ENCODE measurements around the gene UGT3A2. TPM values are rescaled to one million over a fixed set of nuclear protein-coding genes. Genes with fewer than 3 reads are reported as not detected.

UGT3A2 gene, protein sequence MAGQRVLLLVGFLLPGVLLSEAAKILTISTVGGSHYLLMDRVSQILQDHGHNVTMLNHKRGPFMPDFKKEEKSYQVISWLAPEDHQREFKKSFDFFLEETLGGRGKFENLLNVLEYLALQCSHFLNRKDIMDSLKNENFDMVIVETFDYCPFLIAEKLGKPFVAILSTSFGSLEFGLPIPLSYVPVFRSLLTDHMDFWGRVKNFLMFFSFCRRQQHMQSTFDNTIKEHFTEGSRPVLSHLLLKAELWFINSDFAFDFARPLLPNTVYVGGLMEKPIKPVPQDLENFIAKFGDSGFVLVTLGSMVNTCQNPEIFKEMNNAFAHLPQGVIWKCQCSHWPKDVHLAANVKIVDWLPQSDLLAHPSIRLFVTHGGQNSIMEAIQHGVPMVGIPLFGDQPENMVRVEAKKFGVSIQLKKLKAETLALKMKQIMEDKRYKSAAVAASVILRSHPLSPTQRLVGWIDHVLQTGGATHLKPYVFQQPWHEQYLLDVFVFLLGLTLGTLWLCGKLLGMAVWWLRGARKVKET
- total RNA-seq = 0.64 and 0.79 TPM in 2 replicates
- long read RNA-seq, partial matches to known transcripts = 1 of 4 reads
- long read RNA-seq, other reads (novel, unspliced or antisense) = 0 of 4 reads

DNA sequence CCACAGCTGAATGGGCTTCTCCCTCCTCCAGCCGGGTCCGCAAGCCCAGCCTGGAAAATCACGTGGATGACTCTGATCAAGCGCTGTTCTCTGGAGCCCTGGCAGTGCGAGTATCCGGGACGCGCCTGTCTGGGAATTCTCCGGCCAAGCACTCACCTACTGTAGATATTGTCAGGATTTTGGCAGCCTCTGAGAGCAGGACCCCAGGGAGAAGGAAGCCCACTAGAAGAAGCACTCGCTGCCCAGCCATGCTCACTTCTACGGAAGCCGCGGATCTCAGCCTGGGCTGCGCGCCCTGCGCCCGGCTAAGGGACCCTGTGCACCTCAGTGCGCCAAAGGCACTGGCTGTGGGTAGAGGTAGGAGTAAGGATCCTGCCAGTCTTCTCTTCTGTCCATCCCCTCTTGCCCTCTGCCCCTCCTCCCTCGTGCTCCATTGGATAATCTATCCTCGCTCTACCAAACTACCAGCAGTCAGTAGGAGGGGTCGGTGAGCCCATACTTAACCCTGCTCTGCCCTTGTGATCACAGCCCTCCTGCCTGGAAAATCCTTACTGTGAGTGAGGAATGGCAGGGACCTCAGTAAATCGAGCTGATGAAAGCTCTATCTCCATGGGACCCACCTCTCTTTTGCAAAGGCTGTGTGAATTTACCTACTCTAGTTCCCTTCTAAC lies at the start of gene UGT3A2:
Gene UGT3A2, minus strand, starts transcription at position 343 of the 671 bp plus-strand sequence. Its CDS starts 93 bp downstream, at position 250.
- Mint-ChIP-seq H3K36me3 (ENCODE audit: low read depth) (no peaks in the 10 kb centered on the region), H3K27ac (ENCODE audit: unreplicated experiment) (no peak within 1 kb of the TSS), H3K4me3 (peak within 1 kb of the TSS; percentile 73), H3K9me3 (no peaks in the 10 kb centered on the region), H3K4me1 (peaks cover 11% of the 10 kb centered on the region), H3K27me3 (ENCODE audit: low read depth) (peaks cover 59% of the 10 kb centered on the region)
- DNase-seq (ENCODE audit: low read depth, low spot score) = peak; percentile 12
- TF ChIP-seq, protein P1, sequence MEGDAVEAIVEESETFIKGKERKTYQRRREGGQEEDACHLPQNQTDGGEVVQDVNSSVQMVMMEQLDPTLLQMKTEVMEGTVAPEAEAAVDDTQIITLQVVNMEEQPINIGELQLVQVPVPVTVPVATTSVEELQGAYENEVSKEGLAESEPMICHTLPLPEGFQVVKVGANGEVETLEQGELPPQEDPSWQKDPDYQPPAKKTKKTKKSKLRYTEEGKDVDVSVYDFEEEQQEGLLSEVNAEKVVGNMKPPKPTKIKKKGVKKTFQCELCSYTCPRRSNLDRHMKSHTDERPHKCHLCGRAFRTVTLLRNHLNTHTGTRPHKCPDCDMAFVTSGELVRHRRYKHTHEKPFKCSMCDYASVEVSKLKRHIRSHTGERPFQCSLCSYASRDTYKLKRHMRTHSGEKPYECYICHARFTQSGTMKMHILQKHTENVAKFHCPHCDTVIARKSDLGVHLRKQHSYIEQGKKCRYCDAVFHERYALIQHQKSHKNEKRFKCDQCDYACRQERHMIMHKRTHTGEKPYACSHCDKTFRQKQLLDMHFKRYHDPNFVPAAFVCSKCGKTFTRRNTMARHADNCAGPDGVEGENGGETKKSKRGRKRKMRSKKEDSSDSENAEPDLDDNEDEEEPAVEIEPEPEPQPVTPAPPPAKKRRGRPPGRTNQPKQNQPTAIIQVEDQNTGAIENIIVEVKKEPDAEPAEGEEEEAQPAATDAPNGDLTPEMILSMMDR (conservative IDR thresholded peaks at IDR 0.05) = no peak

DNA sequence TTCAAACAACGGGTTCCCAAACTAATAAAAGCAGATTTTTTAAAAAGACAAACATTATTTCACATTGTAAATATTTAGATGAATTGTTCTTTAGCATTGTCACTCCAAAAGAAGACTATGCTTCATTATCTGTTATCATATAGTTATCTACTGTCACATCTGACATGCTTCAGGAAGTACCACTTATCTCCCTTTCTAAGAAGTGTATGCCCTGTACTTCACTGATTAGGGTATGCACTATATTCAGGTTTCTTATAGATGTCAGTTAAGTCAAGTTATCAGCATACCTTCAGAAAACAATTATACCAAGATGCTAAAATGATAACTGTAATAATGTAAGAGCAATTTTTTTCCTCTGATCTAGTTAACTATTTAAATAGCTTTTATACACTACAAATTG lies 44.6 kb upstream of the UGT3A2 start:
- no peak for DNase-seq (ENCODE audit: low read depth, low spot score)
- H3K4me3 Mint-ChIP-seq = no peak overlapping the region
- no peak overlapping the region for H3K27ac Mint-ChIP-seq (ENCODE audit: unreplicated experiment)
- H3K36me3 Mint-ChIP-seq (ENCODE audit: low read depth) = peaks cover 16% of the 10 kb centered on the region
- H3K27me3 Mint-ChIP-seq (ENCODE audit: low read depth) = no peaks in the 10 kb centered on the region
- H3K4me1 Mint-ChIP-seq = no peaks in the 10 kb centered on the region
- TF ChIP-seq, protein P1 (conservative IDR thresholded peaks at IDR 0.05) = no peak
- H3K9me3 Mint-ChIP-seq = no peaks in the 10 kb centered on the region

DNA sequence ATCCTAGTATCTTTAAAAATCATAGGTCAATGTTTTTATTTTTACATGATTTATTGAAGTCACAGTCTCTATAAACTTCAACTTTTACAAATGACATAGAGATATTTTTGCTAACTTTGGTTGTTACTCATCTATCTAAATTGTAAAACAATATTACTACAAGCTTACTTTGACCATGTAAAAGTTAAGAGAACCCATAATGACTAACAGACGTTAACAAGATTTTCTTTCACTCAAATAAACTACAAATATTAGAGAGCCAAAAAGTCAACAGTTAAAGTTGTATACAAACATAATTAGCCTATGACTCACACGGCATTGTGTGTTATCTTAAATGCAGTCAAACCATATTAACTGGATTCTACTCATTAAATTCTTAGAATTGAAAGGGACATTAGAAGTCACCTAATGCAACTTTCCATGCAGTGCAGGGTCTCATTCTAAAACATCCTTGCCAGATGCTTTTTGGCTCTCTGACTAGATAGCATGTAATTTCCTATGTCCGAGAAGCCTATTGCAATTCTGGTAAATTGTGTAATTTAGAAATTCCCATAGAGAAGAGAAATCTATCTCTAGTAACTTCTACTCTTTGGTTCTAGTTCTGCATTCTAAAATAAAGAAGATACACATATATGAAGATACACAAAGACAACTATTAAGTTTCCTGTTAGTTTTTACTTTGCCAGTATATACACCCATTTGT lies 42.2 kb upstream of the UGT3A2 start:
- Mint-ChIP-seq H3K4me1 (no peaks in the 10 kb centered on the region), H3K27me3 (ENCODE audit: low read depth) (no peaks in the 10 kb centered on the region), H3K4me3 (no peak overlapping the region), H3K36me3 (ENCODE audit: low read depth) (peaks cover 19% of the 10 kb centered on the region), H3K27ac (ENCODE audit: unreplicated experiment) (no peak overlapping the region), H3K9me3 (no peaks in the 10 kb centered on the region)
- no peak for DNase-seq (ENCODE audit: low read depth, low spot score)
- TF ChIP-seq, protein P1 (conservative IDR thresholded peaks at IDR 0.05) = no peak

DNA sequence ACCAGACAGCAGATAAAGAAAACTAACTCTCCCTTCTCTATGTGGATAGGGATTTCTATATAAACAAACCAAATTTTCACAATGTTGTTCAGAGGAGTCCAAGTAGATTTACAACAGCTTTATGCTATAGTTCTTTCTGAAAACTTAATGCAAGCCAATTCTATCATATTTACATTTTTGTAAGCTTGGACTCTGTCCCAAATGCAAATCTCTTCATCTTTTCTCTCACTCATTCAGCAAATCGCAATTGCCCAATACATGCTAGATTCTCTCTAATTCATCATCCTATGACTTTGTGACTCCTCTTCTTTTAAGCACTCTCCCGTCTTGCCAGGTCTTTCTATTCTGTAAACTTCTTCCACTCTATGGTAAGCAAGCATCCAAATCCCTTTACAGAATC lies 39.1 kb upstream of the UGT3A2 start:
- DNase-seq (ENCODE audit: low read depth, low spot score) = no peak
- no peak overlapping the region for H3K27ac Mint-ChIP-seq (ENCODE audit: unreplicated experiment)
- H3K4me1 Mint-ChIP-seq = no peaks in the 10 kb centered on the region
- H3K36me3 Mint-ChIP-seq (ENCODE audit: low read depth) = peaks cover 19% of the 10 kb centered on the region
- no peak overlapping the region for H3K4me3 Mint-ChIP-seq
- H3K9me3 Mint-ChIP-seq = no peaks in the 10 kb centered on the region
- no peaks in the 10 kb centered on the region for H3K27me3 Mint-ChIP-seq (ENCODE audit: low read depth)
- TF ChIP-seq, protein P1 (conservative IDR thresholded peaks at IDR 0.05) = no peak

DNA sequence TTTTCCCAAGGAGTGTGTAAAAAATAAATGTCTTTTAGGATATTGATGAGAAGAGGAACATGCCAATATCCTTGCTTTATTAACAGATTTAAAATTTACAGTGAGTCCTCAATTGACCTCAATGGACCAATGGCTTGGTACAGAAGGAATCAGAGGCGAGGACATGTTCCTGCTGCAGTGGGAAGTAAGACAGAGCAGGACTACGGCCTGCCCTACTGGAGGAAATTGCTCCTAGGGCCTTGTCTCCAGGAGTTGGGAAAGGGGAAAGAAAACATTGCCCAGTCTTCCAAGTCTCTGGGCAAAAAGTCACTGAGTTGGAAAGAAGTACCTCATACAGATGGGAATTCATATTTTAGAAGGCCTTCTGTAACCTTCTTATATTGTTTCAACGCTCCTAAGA lies 33.1 kb upstream of the UGT3A2 start:
- no peaks in the 10 kb centered on the region for H3K9me3 Mint-ChIP-seq
- DNase-seq (ENCODE audit: low read depth, low spot score) = no peak
- H3K36me3 Mint-ChIP-seq (ENCODE audit: low read depth) = no peaks in the 10 kb centered on the region
- no peak overlapping the region for H3K4me3 Mint-ChIP-seq
- no peak overlapping the region for H3K27ac Mint-ChIP-seq (ENCODE audit: unreplicated experiment)
- TF ChIP-seq, protein P1 (conservative IDR thresholded peaks at IDR 0.05) = no peak
- no peaks in the 10 kb centered on the region for H3K27me3 Mint-ChIP-seq (ENCODE audit: low read depth)
- no peaks in the 10 kb centered on the region for H3K4me1 Mint-ChIP-seq
